H54 (cell line): ENCODE measurements around the gene PRRG1.
"Not testable (repeated sequence)": the region's sequence is repeated elsewhere in the genome, so short reads cannot be mapped to it uniquely, and the experiment has no call there.

Source experiments
- DNase-seq: peaks from one replicate; pipeline ENCODE4 v3.0.0; 2011; ENCODE audit warnings: low spot score, mixed read lengths; ENCODE audit not compliant: insufficient read length
- FAIRE-seq: peaks from 3 replicates; lab custom pipeline; 2011; peaks lifted over from hg19 to GRCh38; lab: Jason Lieb, UNC
- POLR2A ChIP-seq: IDR thresholded peaks from 2 replicates; pipeline ENCODE4 v1.6.1; 2011; ENCODE audit warnings: low read depth, mild to moderate bottlenecking, low read length

Gene PRRG1

DNA sequence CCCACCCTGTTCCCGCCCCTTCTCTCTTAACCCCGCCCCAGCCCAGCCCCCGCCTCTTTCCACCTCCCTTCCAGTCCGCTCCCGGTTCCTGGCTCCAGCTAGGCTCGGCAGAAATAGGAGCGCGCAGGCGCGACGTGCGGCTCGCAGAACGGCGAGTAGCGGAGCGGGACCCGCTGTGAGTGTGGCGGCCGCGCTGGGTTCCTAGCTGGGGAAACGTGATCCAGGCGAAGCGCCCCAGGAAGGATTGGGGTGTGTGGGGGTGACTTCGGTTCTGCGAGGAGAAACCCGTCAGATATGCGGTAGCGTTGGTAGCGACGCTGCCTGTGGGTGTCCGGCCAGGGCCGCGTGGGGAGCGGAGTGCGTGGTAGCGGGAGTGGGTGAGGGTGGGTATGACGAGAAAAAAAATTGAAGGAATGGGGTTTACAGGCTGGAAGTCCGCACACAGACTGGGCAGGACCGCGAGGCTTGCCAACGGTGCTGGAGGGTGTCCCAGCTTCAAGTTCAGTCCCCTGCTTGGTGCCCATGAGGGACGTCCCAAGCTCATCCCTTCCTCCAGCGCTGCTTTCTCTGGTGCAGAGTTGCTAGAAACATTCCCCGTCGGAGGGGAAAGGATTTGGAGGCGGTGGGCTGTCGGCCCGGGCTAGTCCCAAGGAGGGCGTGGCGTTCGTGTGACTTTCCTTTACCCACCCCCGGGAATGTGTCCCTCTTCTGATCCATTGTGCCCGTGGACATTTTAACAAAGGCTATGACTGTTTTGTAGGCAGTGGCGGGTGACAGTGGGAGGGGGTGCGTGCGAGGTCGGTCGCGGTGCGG lies at the start of gene PRRG1:
PRRG1 (plus strand) TSS at position 144 of the 813 bp plus-strand sequence. CDS start 56,886 bp downstream, outside the sequence.
- FAIRE-seq (no peak), DNase-seq (peak; percentile 19)
- peak; percentile 83 for TF ChIP-seq POLR2A

DNA sequence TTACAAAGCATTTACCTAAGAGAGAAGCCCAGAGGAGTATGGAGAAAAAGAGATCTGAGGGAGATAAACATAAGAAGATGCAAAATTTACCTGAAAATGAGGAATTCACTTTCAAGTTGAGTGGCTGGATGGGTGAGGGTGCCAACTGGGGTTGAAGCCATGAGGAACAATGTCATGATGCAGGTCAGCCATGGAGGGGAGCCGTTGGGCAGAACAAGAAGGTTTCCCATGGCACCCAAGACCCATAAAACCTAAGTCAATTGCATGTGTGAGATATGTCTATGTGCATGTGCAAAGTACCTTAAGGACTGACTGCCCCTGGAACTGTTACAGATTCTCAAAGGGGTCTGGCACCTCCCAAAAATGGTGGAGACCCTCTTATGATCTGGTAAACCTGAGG lies 46.6 kb upstream of the PRRG1 start:
- TF ChIP-seq POLR2A = no peak
- DNase-seq = no peak
- no peak for FAIRE-seq

DNA sequence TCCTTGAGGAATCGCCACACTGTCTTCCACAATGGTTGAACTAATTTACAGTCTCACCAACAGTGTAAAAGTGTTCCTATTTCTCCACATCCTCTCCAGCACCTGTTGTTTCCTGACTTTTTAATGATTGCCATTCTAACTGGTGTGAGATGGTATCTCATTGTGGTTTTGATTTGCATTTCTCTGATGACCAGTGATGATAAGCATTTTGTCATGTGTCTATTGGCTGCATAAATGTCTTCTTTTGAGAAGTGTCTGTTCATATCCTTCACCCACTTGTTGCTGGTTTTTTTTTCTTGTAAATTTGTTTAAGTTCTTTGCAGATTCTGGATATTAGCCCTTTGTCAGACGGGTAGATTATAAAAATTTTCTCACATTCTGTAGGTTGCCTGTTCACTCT lies 43.9 kb upstream of the PRRG1 start:
- not testable (repeated sequence) for FAIRE-seq, DNase-seq

DNA sequence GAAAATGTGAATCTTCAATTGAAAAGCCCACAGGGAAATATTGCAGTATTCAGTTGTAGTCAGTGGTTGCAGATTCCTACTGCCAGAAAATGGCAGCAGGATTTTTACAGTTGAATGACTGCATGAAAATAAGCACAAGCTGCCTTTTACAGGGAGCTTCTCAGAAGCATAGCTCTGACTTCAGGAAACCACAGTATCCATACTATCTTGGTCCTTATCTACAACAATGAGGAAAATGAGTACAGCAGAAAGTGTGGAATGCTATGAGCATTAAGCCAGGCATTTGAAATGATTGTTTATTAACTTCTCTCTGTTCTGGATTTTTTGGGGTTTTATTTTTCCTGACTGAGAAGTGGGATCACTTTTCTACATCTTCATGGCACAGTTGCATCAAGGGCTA lies 34.6 kb upstream of the PRRG1 start:
- no peak for DNase-seq
- FAIRE-seq = no peak
- no peak for TF ChIP-seq POLR2A

DNA sequence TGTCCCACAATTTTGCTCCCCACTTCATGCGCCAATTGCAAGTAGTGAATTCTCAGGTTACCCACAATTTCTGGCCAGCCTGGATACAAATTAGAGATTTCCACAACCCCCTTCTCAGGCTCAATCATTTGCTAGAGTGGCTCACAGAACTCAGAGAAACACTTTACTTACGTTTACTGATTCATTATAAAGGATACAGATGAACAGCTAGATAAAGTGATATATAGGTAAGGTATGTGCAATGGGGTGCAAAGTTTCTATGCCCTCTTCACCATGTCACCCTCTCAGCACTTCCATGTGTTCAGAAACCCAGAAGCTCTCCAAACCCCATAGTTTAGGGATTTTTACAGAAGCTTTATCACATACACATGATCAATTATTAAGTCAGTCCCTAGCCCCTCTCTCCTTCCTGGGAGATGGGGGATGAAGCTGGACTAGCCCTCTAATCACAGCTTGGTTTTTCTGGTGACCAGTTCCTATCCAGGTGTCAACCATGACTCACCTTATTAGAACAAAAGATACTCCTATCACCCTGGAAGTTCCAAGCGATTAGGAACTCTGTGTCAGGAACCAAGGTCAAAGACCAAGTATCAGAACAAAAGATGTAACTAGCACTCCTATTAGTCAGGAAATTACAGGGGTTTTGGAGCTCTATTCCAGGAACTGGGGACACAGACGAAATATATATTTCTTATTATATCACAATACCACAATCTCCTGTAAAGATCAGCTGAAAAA lies 33.5 kb upstream of the PRRG1 start:
- TF ChIP-seq POLR2A = no peak
- FAIRE-seq (no peak), DNase-seq (no peak)

DNA sequence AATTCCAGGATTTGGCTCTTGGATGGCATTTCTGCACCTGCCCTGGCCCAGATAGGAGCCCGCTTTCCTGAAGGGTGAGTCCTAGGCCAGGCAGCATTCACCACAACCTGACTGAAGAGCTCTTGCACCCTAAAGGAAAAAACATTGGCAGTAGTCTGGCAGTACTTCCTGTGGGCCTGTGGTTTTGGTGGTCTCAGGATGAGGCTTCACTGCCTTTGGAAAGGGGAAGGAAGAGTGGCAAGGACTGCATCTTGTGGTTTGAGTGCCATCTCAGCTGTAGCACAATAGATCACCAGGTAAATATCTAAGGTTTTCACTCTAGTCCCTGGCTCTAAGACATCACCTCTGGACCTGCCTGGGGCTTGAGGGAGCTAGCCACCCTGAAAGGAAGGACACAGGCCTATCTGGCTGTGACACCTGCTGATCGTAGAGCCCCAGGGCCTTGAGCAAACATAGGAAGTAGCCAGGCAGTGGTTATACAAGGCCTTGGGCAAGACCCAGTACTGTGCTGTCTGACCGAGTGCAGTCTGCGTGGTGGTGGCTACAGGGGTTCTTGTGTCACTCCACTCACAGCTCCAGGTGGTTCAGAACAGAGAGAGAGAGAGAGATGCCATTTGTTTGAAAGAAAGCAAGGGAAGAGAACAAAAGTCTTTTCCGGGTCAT lies 28.5 kb upstream of the PRRG1 start:
- DNase-seq (no peak), FAIRE-seq (no peak)
- TF ChIP-seq POLR2A = no peak

DNA sequence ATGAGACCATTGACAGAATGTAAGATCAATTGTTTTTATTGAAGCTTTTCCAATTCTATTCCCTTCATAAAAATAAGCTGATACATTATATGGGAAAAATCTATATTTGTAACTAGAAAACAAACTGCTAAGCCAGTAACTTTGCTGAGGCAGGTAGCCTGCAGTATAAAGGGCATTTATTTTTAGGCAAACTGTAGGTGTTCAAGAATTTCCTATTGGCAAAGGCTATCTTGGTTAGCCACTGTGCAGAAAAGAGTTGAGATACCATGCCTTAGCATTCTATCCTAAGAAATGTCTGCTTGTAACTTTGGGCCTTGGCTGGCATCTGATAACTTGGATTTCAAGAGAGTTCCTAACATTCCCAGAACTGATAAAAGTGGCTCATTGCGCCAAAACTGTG lies 18.5 kb upstream of the PRRG1 start:
- no peak for DNase-seq
- no peak for TF ChIP-seq POLR2A
- FAIRE-seq = no peak

DNA sequence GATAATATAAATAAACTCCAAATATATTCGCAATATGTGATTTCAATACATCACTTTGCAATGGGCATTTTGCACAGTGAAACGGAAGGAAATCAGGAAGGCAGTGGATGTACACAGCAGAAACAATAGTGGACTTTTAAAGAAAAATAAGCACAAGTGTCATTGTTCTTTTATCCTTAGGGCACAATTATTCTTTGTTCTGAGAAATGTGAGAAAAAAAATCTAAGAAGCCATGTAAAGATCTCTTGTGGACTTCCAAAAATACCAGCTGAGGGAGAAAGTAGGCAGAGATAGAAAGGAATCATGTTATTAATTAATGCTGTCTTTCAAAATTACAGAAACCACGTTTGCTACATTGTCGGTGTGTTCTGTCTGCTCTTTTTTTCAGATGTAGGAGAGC lies 17.6 kb upstream of the PRRG1 start:
- no peak for DNase-seq
- FAIRE-seq = no peak

DNA sequence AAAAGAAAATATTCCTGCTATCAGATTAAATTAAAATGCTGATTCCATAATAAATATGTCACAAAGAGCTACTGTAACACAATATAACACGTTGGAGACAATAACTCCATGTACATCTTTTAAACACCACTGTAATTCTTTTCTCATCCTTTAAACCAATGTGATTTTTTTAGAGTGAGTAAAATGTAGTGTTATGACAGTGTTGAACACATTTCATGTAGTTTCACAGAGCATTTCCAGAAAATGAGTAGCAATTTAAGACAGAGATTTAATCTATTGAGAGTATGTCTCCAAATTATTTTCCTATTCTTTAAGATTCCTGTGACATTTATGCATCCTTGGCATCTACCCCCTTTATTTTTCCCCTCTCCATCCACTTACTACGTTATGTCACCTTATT lies 17.1 kb upstream of the PRRG1 start:
- no peak for DNase-seq
- no peak for TF ChIP-seq POLR2A
- FAIRE-seq = no peak

More for the DNA sequence above, 17.6 kb upstream of the PRRG1 start:
- no peak for TF ChIP-seq POLR2A

DNA sequence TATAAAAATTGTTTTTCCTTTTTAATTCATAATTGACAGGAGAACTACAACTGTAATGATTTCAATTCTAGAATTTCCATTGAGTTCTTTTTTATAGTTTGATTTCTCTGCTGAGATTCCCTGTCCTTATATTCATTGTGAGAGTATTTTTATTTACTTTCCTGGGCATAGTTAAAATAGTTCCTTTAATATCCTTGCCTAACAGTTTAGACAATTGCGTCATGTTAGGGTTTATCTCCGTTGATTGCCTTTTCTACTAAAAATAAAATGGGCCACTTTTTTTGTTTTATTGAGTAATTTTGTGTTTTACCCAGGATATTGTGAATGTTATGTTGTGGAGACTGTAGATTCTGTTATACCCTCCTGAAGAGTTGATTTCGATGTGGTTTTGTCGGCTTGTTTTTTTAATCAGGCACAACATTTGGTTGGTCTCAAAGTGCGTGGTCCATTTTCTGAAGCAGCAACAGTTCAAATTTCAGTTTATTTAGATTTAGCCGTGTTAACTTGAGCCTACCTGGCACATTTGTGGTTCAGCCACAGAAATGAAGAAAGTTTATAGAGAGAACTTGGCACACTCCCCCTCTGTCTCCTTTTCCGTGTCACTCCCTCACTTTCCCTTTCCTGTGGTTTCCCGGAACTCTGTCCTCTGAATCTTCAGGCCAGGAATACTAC lies 16.0 kb upstream of the PRRG1 start:
- FAIRE-seq (no peak), DNase-seq (no peak)
- TF ChIP-seq POLR2A = no peak

DNA sequence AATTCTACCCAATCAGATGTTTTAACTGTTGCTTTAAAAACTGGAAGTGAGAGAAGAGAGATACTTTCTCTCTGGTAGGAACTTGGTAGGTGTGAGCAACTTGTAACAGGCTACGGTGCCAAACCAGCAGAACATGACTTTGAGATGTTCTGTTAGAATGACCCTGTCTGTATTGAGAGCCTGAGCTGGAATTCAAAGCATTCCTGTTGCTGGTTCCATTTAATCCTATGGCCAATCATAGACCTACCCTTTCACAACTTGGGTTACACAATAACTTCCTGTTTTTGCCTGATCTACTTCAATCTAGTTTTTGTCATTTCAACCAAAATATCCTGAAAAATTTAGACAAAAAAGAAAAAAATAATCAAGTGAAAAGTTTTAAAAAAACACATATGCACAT lies 1.7 kb upstream of the PRRG1 start:
- FAIRE-seq (no peak), DNase-seq (no peak)
- TF ChIP-seq POLR2A = no peak

DNA sequence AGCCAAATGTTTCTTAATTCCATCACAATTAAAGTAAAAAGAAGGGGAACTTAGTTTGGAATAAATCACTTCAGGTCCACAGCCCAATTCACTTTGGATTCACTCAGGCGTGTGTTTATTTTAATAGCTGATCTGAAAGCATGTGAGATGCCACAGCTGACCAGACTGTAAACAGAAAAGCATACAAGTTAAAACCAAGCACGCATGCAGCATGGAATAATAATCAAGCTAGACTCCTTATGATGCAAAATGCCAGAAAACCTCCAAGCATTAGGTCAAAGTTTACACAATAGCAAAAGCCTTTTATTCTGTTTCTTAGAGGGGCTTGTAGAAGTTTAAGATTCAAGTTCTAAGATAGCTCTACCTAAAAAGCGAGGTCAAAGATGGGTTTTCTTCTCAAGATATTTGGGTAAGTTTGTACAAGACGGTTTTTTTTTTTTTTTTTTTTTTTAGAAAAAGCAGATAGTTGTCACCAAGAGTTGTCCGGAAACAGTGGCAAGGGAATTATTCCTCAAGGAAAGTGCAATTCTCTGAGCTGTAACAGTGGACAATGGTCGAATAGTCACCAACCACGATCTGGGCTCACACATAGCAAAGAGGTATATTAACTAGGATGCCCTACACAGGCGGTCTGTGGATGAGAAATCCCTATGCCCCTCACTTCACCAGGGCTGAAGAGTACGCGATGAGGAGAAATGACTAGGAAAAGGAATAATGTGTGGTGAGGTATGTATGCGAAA lies 763 bp upstream of the PRRG1 start:
- no peak for FAIRE-seq
- TF ChIP-seq POLR2A = no peak

DNA sequence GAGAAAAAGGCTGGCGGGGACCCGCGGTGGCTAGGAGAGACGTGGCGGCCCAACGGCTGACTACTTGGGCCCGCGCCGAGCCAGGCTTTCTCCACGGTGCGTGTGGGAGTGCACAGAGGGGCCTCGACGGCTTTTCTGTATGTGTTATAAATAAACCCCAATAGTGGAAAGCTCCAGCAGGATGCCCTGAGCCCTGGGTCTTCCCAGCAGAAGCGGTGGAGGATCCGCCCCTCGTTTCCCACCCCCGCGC lies 268 bp upstream of the PRRG1 start:
- DNase-seq = no peak
- FAIRE-seq = no peak
- TF ChIP-seq POLR2A = no peak

More for the DNA sequence above, 763 bp upstream of the PRRG1 start:
- DNase-seq = no peak
